HG03280 (cell line): ENCODE results near the gene LRRN4CL.
A peak's percentile ranks its signal among the peaks of the same experiment; 100 is the strongest.

Experiments used
- ATAC-seq: cut with Tn5 transposase; IDR thresholded peaks from one replicate; pipeline ENCODE4 v1.9.1; 2021; ENCODE audit warnings: mild to moderate bottlenecking, moderate library complexity; ENCODE audit not compliant: unreplicated experiment

LRRN4CL gene

DNA sequence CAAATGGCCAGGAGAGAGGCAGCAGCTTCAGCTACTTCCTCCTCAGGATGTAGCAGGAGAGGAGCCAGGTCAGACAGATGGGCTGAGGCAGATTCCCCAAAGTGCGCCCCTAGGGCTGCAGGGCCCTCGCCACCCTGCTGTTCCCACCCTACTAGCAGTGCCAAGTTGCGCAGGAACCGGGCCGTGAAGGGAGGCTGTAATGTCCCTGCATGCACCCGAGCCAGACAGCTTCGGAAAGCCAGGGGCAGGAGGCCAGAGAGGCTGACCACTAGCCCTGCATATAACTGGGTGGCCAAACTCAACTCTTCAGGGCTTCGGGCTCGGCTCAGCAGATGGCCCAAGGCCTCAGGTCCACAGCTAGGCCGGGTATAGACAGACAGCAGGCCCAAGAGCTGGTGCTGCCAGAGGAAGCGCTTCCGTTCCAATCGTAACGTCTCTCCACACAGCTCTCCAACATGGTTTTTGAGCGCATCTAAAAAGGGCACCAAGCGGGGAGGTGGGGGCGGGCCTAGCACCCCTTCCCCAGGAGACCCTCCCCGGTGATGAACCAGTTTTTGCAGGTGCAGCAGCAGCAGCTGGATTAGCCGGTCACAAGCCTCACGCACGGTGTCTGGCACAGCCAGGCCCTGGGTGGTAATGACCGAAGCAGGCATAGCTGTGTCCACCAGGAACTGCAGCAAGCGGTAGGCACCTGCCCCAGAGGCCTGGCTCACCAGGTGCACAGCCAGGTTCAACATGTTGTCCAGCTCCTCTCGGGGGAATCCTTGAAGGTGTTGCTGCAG, 41.0 kb downstream of the LRRN4CL start:
- ATAC-seq = no peak

DNA sequence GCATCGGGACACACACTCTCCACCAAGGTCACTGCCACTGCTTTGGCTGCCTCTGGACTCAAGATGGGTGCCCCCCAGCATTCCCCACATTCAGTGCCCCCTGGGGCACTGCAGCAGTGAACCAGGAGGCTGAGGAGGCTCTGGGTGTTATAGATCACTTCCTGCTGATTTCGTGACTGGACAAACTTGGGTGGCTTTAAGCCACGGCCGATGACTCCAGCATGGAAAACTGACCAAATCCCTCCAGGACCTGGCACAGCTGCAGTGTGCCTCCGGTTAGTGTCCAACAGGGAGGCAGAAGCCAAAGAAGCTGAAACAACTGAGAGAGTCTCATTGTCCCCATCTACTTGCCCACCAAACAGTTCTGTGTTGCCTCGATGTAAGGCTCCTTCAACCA, 41.7 kb downstream of the LRRN4CL start:
- no peak for ATAC-seq

DNA sequence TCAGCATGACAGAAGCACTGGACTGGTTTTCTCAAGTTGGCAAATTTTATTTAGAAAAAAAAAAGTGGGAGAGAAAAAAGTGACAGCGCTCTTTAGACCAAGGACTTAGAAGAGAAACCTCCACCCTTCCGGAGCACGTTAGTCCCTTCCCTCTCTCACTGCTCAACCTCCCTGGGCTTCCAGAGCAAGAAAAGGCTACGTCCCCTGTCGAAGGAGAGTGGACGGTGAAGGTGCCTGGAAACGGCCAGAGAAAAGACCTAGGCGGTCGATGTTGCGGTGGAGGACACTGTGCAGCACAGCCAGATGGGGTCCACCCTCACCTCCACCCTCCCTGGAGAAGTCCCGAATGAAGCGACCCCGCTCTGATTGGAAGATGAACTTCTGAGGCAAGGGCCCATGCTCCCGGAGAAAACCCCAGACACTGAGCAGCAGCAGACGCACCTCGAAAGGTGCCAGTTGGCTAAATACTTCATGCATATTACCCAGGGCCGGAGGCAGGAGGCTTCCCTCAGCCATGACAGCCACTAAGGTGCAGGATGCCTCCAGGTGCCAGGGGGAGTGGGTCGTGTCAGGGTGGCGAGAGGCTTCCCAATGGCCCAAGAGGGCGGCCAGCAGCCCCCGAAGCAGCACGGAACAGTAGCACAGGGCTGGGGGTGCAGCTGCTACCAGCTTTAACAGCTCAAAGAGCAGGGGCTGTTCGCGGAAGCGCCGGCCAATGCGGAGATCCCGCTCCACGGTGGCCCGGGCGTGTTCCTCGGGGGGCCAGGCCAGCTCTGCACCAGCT, 42.3 kb downstream of the LRRN4CL start:
- ATAC-seq = no peak

DNA sequence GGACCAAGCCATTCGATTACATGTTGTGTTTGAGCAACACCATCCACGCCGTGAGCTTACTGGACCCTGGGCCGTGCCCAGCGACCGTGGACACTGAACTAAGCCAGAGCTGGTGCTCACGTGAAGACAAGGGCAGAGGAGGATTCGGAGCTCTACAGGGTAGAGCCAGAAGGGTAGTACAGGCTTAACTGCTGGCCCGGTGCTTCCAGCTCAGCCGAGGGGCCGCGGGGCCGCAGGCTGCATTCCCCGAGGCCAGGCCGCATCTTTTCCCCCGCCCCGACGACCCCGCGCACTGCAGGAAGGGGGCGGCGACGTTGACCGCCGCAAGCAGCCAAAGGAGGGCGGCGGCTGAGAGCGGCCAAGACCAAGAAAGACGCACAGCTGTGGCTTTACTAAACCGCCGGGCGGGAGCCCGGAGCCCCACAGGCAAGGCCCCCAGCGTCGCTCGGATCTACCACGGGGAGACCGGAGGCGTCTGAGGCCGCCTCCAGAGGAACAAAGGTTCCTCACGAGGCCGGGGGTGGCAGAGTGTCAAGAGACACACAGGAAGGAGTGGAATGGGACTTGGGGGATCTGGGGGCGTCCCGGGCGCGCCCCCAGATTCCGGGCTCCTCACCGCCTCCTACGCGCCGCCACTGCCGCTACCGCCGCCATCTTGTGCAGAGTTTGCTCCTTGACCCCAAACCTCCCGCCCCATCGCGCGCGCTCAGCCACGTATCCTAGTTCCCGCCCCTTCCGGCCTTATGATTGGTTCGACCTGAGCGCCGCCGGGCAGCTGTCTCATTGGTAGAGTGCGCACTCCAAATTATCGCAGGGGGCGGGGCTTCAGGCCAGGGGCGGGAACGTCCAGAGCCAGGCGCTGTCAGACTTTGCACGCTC, 43.1 kb downstream of the LRRN4CL start, which contains the start of gene GANAB:
Gene GANAB, minus strand, starts transcription at position 668 of the 879 bp plus-strand sequence. Its CDS starts 14 bp downstream, at position 654.
- ATAC-seq = peak; percentile 95

DNA sequence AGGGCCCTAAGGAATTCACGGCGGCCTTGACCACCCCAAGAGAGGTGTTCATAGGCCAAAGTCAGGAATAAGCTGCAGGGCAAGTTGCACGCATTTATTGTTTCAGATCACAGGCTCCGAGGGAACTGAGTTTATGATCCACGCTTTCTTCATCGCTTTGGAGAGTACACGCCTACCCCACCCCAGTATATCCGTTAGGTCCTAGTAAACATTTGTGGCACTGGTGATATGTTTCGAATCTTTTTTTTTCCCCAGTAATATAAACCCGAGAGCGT, 43.7 kb downstream of the LRRN4CL start:
- no peak for ATAC-seq

DNA sequence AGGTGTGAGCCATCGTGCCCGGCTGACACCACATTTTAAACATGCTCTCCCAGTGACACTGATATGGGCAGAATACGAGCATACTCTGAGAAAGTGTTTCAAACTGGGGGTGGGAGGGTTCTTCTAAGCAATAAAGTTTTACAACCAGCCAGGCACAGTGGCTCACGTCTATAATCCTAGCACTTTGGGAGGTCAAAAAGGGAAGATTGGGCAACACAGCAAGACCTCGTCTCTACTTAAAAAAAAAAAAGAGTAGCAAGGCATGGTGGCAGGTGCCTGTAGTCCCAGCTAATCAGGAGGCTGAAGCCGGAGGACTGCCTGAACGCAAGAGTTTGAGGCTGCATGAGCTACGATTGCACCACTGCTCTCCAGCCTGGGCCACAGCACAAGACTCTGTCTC, 45.1 kb downstream of the LRRN4CL start:
- ATAC-seq = no peak
